HG03196 (cell line): Measurements from ENCODE around the gene CPNE4.

Experiments used
- ATAC-seq: cut with Tn5 transposase; IDR thresholded peaks from one replicate; pipeline ENCODE4 v1.9.1; 2021; ENCODE audit not compliant: unreplicated experiment

CPNE4 gene

GRCh38 chr3:131804565-131805133 is 230.2 kb downstream of the CPNE4 start:
- ATAC-seq = no peak

GRCh38 chr3:131803113-131803512 is 231.7 kb downstream of the CPNE4 start:
- ATAC-seq = no peak

GRCh38 chr3:131802029-131802428 is 232.8 kb downstream of the CPNE4 start:
- no peak for ATAC-seq

- ATAC-seq = no peak
Observed at GRCh38 chr3:131801566-131801965, 233.2 kb downstream of the CPNE4 start.

GRCh38 chr3:131797776-131798175 is 237.0 kb downstream of the CPNE4 start:
- ATAC-seq = no peak

- peak; percentile 74 for ATAC-seq
Observed at GRCh38 chr3:131796558-131797198, 238.1 kb downstream of the CPNE4 start.

- ATAC-seq = no peak
Observed at GRCh38 chr3:131796111-131796510, 238.7 kb downstream of the CPNE4 start.

- ATAC-seq = peak; percentile 60
Observed at GRCh38 chr3:131795390-131796090, 239.3 kb downstream of the CPNE4 start.

GRCh38 chr3:131794766-131795388 is 239.9 kb downstream of the CPNE4 start:
- ATAC-seq = peak; percentile 57

GRCh38 chr3:131793870-131794269 is 240.9 kb downstream of the CPNE4 start:
- ATAC-seq = no peak

- no peak for ATAC-seq
Observed at GRCh38 chr3:131789188-131789587, 245.6 kb downstream of the CPNE4 start.

- no peak for ATAC-seq
Observed at GRCh38 chr3:131786386-131786785, 248.4 kb downstream of the CPNE4 start.

- no peak for ATAC-seq
Observed at GRCh38 chr3:131782751-131783150, 252.1 kb downstream of the CPNE4 start.

GRCh38 chr3:131778526-131778925 is 256.3 kb downstream of the CPNE4 start:
- ATAC-seq = no peak

- ATAC-seq = no peak
Observed at GRCh38 chr3:131775650-131776049, 259.2 kb downstream of the CPNE4 start.

GRCh38 chr3:131772269-131773026 is 262.4 kb downstream of the CPNE4 start:
- no peak for ATAC-seq

GRCh38 chr3:131762981-131763564 is 271.7 kb downstream of the CPNE4 start:
- no peak for ATAC-seq

GRCh38 chr3:131756405-131756804 is 278.4 kb downstream of the CPNE4 start:
- no peak for ATAC-seq

- ATAC-seq = no peak
Observed at GRCh38 chr3:131755380-131755779, 279.4 kb downstream of the CPNE4 start.

GRCh38 chr3:131750256-131750655 is 284.6 kb downstream of the CPNE4 start:
- no peak for ATAC-seq

- no peak for ATAC-seq
Observed at GRCh38 chr3:131749826-131750225, 285.0 kb downstream of the CPNE4 start.
